CD4-positive, alpha-beta T cell treated with Interleukin-17A for 1 hour (primary cell): ENCODE measurements around the gene ZNF100.
A peak's percentile ranks its signal among the peaks of the same experiment; 100 is the strongest.
"Not testable (repeated sequence)": the region's sequence is repeated elsewhere in the genome, so short reads cannot be mapped to it uniquely, and the experiment has no call there.

ENCODE experiments used
- DNase-seq: peaks from one replicate; pipeline ENCODE4 v3.0.0-alpha.2; 2020

ZNF100 gene

DNA sequence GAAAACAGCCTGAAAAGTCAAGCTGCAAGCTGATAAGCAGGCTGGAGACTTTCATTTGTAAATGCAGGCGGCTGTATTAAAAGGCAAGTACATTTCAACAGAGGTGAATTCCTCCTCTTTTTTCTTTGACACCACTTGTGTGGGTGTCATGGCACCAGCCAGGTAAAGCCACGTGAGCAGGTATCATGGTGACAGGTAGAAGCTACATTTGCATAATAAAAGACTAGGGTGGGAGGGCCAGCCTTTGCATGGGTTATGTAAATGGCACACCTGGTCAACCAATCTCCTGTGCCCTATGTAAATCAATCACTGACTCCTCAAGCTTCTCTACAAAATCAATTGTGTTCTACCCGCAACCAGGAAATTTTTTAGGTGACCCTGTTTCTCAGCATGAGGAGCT, 68.2 kb downstream of the ZNF100 start:
- DNase-seq = no peak

DNA sequence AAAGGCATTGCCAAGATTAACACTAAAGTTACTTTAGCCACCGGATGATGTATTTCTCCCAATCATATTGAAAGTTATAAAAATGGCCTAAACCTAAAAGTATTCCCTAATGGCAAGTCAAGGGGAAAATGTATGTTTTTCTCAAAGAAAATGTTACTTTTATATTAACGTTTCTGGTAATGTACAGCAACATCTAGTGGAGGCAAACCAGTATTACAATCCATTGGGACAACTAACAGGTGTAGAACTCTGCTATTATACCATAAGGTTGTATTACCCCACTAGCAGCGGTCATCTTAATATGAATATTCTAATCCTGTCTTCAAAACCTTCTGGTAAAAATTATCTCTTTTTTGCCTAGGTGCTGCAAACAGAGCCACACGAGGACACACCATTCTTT, 69.2 kb downstream of the ZNF100 start:
- peak; percentile 56 for DNase-seq

DNA sequence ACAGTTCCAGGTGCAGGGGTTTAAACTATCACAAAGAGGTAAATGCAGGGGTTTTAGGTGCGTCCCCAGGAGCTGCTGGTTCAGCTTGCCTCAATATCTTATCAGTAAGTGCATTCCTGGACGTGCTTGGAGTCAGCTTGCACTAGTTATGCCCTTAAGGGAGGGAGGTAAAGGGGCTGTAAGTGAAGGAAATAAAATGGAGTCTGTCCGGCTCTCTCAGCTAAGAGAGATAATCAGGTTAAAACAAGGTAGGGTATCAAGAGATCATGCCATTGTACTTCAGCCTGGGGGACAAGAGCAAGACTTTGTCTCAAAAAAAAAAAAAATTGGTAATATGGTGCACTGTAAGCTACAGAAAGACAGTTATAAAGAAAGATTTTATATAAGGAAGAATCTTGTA, 69.7 kb downstream of the ZNF100 start:
- DNase-seq = no peak

DNA sequence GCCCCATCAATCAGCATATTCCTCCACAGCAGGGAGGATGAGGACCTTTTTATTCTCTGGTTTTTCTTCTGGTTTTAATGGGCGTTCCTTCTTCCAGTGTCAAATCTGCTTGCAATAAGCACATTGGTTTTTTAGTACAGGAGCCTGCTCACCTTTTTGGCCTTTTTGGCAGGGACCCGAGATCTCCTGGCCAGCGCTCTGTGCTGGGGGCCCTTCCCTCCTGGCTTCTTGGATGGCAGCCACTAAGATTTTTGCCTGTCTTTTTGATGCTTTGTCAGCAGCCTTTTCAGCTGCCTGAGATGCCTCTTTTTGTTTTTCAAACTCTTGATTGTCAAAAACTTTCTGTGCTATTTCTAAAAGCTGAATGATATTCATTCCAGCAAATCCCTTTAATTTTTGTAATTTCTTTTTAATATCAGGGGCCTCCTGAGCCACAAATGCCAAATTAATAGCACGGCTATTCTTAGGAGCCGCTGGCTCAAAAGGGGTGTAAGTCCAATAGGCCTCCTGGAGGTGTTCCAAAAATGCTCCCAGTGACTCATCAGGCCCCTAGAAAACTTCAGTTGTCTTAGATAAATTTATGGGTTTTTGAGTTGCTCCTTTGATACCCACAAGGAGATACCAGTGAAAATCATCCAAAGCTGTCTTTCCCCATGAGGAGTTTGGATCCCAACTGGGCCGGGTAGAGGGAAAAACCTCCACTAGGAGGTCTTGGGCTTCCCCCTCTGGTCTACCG, 73.0 kb downstream of the ZNF100 start:
- no peak for DNase-seq

DNA sequence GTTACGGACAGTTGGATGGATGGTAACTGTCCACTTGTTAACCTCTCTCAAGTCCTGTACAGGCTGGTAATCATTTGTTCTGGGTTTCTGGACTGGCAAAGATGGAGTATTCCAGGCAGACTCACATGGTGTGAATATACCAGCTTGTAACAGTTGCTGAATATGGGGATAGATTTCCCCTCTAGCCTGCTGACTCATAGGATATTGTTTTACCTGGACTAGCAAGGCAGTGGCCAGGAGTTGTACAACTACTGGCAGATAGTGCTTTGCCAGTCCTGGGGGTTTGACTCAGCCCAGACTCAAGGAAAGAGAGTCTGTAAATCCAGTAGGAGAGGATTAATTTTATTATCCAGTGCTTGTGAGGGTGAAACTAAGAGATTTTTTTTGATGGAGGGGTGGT, 74.0 kb downstream of the ZNF100 start:
- no peak for DNase-seq

DNA sequence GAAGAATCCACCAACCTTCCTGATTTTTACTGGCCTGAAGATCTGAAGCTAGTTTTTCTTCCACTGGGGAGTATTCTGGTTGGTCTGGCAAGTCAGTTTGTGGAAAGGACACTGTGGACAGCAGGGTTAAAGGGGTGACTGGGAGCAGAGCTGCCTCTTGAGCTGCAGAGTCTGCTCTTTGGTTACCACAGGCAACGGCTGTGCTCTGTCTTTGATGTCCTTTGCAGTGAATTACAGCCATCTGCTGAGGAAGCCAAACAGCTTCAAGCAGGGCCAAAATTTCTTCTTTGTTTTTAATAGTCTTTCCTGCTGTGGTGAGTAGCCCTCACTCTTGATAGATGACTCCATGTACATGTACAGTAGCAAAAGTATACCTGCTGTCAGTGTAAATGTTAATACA, 75.7 kb downstream of the ZNF100 start:
- DNase-seq = no peak

DNA sequence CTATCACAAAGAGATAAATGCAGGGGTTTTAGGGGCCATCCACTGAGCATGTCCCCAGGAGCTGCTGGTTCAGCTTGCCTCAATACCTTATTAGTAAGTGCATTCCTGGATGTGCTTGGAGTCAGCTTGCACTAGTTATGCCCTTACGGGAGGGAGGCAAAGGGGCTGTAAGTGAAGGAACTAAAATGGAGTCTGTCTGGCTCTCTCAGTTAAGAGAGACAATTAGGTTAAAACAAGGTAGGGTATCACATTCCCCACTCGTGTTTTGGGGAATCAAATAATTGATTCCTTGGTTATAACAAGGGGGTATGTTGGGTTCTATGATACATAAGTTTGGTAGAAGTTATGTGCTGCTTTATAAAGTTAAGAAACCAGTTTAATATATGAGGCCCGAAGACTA, 78.9 kb downstream of the ZNF100 start:
- DNase-seq = no peak

DNA sequence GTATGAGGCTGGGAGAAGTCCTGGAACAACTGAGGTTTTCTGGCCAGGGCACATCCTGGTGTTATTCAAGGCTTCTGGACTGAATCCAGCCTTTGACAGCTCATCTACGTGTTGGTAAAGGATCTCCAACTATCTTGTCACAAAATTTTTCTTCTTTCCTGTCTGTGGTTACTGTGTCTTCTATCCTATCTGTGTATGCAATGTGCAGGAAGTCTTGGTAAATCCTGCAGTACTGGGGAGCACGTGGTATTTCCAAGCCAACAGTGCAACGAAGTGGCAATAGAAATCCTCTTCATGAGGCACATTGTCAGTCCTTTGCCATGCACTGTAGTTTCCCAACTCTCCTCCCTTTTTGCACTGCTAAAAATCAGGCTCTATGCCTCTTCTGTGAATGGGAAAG, 86.7 kb downstream of the ZNF100 start:
- DNase-seq = no peak

DNA sequence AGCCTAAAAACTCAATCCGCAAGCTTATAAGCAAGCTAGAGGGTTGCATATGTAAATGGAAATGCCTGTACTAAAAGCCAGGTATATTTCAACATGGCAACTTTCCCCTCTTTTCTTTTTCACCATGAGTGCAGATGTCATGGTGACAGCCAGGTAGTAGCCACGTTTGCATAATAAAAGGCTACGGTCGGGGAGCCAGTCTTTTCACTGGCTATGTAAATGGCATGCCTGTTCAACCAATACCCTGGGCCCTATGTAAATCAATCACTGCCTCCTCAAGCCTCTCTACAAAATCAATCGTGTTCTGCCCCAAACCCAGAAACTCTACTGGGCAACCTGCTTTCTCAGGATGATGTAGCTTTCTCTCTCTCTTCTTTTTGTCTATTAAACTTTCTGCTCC, 87.4 kb downstream of the ZNF100 start:
- no peak for DNase-seq

DNA sequence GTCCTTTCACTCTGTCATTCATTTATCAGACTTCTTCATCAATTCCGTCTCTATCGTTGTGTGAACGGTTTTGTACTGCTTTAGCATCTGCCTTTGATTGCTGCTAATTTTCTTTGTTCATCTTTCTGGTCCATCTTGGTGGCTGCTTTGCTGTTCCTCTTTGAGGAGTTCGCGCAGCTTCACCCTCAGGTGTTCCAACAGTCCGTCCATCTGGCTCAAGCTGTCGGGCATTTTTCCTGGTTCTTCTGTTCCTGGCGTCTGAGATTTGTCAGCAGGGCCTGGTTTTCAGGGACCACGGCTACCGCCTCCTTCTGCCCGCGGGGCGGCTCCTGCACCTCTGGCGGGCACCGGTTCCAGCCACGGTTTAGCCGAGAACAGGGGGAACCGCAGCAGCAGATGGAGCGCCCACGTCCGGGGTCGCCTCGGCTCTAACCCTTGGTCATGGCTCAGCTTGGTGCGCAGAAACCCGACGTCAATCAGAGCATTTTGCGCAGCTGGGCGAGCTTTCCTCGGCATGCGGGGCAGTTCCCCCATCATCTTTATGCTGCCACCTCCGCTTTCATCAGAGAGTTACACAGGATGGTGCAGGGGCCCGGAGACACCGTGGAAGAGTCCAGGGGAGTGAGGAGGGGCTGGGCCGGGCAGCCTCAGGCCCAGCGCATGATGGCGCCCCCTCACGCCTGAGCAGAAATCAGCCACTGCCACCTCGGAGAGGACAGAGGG, 89.5 kb downstream of the ZNF100 start:
- DNase-seq = peak; percentile 12

DNA sequence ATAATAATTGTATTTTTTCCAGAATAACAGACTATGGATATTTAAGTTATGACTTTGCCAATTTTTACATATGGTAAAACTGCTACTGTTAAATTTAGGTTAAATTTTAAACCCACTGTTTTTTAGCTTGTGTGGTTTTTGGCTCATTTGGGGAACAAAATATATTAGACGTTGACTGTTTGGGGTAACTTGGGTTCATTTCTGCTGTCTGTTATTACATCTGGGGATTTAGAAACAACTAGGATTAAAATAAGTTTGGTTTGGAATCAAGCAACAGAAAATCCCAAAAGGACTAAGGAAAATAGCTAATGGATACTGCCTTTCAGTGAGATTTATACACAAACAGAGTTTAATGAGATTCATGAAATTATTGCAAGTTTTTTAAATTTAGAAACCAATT, 92.9 kb downstream of the ZNF100 start:
- no peak for DNase-seq

DNA sequence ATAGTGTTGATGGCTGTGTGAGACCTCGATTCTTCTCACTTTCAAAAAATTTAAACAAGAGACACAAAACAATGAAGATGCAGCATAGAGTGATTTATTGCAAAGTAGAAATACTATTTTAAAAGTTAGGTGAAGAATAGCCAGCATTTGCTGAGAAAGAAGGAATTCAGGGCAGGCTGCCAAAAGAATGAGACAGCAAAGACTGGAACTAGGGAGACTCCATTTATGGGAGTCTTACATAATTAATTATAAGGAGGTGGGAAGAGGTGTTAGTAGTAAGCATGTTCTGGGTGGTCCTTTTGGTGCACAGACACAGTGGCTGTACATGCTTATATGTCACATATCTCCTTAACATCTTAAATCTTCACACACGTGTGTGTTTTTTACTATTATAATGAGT, 93.9 kb downstream of the ZNF100 start:
- DNase-seq = not testable (repeated sequence)
